CD4-positive, alpha-beta T cell treated with Interleukin-17A for 4 hours (primary cell): Measurements from ENCODE around the gene ATP6AP1.

Experiments used
- DNase-seq: peaks from one replicate; pipeline ENCODE4 v3.0.0-alpha.2; 2020; ENCODE audit warnings: mixed read lengths

ATP6AP1 gene

DNA sequence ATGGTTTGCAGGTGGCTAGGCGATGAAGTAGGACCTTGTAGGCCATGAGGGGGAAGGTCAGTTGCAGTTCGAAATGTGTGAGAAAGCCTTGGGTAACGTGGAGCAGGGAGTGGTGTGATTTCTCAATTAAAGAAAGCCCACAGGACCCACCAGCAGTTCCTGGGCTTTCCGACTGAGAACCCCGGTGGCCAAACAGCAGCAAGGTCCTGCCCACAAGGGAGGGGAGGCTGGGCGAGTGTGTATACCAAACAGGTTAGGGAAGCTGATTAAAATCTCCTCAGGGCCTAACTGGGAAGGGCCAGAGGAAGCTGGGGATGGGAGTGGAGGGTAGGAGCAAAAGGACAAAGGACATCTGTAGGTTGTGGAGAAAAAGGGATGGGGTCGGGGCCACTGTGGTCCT is 2.4 kb downstream of the ATP6AP1 start:
- DNase-seq: no peak

DNA sequence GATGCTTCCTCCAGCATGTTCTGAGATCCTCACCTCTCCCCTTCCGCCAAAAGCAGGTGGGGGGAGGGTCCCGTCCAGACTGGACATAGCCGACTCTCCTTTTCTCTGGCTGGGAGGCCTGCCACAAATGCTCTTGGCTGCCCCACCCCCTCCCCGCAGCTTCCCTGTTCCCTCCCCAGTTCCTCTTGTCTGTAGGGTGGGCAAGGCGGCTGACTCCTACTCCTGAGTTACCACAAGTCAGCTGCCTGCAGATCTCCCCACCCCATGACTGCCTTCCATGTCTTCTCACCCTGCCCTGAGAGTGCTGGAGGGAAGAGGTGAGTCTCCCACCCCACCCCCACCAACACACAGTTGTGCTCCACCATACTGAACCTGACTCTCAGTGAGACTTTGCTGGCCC is 2.9 kb downstream of the ATP6AP1 start:
- DNase-seq: no peak

DNA sequence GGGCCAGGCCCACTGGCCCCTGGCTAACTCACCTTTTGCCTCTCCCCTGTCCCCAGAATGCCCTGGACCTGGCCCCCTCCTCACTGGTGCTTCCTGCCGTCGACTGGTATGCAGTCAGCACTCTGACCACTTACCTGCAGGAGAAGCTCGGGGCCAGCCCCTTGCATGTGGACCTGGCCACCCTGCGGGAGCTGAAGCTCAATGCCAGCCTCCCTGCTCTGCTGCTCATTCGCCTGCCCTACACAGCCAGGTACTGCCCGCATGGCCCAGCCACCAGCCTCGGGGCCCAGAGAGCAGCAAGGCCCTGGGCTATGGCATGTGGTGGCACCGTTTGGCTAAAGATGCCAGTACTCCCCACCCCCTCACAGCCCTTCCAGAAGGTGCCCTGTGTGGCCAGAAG is 3.7 kb downstream of the ATP6AP1 start:
- no peak for DNase-seq

DNA sequence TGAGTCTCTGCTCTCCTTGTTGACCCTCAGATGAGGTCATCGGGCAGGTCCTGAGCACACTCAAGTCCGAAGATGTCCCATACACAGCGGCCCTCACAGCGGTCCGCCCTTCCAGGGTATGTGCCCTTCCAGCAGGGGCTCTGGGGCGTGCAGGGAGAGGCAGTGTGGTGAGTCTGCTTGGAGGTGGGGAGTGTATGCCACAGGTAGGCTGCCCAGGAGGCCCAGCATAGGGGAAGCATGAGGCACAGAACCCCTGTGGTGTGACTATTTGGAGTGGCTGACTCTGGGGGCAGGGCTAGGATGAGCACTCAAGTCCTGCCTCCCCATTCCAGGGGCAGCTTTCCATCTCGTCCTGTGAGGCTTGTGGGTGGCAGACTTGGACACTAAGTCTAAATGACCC is 5.1 kb downstream of the ATP6AP1 start:
- no peak for DNase-seq

DNA sequence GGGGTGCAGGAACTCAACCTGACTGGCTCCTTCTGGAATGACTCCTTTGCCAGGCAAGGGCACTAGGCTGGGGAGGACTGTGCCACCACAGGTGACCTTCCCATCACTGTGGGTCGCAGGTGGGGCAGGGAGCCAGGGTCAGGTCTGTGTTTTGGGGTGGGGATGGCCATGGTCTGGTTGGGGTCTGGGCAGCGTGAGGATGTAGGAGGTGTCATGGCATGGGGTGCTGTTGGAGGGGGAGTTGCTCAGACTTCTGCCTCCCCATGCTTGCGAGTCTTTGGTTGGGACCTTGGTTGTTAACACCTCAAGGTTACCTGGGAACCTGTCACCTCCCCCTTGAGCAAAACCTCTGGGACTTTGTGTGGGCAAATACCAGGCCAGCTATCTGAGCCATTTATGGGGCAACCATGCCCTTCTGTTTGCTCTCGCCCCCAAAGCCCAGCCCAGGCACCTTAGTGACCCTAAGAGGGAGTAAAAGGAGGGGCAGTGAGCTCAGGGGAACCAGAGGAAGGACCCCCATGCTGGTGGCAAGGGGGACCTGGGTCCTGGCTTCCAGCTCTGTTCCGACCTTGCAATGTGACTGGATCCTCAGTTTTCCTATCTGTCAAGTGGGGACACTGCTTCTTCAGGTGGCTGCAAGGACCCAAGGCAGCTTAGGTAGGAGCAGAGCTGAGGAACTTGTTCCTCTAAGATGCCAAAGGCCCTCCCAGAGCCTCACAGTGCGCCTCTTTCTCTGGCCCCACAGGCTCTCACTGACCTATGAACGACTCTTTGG is 6.1 kb downstream of the ATP6AP1 start:
- DNase-seq: no peak

DNA sequence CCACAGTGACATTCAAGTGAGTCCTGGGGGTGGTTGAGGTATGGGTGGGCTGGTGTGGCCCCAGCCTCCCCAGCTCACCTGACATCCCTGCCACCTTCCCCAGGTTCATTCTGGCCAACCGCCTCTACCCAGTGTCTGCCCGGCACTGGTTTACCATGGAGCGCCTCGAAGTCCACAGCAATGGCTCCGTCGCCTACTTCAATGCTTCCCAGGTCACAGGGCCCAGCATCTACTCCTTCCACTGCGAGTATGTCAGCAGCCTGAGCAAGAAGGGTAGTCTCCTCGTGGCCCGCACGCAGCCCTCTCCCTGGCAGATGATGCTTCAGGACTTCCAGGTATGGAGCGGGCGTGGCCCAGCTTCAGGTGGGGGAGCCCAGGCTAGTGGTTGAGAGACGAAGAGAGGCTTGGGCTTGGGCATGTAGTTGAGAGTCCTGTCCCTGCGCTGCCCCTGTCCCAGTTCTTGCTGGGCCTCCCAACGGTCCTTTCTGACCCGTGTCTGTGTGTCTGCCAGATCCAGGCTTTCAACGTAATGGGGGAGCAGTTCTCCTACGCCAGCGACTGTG is 6.8 kb downstream of the ATP6AP1 start:
- no peak for DNase-seq

DNA sequence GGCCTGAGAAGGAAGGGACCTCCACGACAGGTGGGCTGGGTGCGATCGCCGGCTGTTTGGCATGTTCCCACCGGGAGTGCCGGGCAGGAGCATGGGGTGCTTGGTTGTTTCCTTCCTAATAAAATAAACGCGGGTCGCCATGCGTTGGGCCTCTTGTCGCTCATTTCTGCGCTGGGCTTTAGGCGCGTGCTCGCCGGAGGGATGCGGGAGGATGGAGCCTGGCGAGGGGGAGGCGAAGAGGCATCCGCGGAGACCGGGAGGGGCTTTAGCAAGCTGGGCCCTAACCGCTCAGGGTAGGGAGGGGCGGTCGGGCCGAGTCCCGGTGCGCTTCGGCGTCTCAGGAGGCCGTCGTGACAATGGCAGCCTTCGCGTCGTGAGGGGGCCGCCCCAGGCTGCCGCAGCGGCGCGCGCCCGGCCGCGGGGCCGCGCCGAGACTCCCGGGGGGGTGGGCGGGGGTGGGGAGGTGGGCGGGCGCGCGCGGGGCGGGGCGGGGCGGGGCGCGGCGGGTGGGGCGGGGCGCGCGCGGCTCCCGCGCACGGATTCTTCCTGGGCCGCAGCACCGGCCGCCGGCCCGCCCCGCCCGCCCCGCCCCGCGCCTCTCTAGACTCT is 8.0 kb downstream of the ATP6AP1 start:
- DNase-seq: peak; percentile 60

DNA sequence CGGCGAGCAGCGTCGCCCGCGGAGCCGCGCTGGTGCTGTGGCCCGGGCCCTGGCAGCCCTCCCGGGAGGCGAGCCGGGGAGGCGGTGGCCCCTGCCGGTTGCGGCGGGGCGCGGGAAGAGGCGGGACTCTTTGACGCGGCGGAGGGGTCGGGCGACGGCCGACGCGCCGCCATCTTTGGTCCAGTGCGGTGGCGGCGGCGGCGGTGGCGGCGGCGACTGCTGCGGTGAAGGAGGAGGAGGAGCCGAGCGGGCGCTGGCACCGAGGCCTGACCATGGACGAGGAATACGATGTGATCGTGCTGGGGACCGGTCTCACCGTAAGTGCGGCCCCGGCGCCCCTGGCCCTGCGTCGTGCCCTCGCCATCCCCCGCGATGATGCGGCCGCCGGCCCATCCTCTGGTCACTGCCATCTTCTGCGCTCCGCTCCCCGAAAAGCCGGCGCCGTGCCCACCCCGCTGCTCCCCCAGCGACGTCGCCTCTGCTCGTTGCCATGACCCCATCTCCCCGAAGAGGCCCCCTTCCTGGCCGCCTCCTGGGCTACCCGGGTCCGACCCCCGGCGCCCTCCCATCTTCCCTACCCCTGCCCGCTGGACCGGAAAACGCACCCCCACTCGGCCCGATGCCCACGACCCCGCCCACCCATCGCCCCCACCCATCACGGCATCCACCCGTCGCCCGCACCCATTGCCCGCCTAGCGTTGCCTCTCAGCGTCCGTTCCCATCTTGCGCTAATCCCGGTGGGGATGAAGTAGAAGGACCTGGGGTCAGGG is 8.7 kb downstream of the ATP6AP1 start, which contains the start of gene GDI1:
Gene GDI1 (plus strand): TSS at position 172 of the 770 bp plus-strand sequence. CDS start 101 bp downstream, at position 273.
- DNase-seq: peak; percentile 68

DNA sequence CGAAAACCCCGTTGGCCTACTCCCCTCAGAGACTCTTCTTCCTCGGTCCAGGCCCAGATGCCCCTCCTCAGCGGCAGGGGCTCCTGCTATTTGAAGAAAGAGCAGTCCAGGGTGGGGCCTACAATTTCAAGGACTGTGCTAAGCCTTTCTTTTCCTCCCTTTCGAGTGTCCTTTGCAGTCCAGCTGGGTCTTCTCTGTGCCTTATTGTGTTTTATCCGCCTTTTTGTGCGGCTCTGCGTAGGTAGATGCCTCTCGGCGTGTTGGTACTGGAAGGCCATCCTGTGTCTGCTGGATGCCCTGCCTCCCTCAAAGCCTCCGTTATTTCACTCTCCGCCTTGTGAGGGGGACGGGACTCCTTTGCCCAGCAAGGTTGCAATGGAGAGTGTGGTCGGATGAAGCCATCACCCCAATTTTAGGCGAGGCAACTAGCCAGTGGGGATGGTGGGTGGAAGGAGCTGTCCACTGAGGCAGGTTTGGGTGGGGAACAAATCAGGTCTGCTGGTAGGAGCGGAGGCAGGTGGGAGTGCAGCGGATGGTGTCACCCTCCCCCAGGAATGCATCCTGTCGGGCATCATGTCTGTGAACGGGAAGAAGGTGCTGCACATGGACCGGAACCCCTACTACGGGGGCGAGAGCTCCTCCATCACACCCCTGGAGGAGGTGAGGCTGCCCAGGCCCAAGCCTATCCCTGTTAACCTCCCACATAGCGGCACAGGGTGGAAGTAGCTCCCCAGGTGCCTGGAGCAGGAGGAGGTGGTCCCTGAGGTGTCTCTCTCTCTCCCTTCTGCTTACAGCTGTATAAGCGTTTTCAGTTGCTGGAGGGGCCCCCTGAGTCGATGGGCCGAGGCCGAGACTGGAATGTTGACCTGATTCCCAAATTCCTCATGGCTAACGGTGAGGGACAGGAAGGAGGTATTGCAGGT is 9.8 kb downstream of the ATP6AP1 start:
- no peak for DNase-seq

DNA sequence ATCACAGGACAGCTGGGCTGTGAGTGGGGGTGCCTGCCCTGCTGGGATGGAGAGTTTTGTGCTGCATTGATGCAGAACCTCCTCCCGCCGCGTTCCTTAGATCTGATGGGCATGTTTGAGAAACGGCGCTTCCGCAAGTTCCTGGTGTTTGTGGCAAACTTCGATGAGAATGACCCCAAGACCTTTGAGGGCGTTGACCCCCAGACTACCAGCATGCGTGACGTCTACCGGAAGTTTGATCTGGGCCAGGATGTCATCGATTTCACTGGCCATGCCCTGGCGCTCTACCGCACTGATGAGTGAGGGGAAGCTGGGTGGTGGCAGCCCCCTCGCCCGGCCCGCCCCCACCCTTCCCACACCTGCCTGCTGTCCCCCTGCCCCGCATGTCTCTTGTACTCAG is 11.4 kb downstream of the ATP6AP1 start:
- DNase-seq: no peak

DNA sequence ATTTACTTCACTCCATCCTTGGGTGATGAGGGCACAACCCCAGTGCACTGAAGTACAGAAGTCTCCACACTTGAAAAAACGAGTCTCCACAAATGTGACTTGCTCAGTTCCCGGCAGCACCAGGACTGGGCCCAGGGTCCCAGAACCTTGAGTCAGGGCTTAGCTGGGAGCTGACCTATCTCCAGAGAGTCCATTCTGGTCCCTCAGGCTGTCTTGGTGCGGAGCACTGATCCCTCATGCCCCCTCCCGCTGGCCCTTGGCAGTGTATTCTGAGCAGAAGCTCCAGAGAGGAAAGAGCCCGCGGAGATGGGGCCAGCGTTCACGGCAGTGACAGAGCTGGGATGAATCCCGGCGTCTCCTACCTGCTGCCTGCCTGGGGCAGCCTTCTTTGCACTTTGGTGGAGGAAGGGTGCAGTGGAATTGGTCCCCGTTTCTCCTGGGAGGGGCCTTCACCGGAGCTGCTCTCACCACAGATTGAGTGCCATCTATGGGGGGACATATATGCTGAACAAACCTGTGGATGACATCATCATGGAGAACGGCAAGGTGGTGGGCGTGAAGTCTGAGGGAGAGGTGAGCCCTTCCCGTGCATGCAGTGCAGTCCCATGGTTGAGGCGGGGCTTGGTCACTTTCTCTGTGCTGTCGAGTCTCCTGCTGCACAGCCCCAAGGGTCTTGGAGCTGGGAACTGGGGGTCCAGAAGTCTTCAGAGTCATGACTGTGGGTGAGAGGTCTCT is 12.3 kb downstream of the ATP6AP1 start:
- no peak for DNase-seq

DNA sequence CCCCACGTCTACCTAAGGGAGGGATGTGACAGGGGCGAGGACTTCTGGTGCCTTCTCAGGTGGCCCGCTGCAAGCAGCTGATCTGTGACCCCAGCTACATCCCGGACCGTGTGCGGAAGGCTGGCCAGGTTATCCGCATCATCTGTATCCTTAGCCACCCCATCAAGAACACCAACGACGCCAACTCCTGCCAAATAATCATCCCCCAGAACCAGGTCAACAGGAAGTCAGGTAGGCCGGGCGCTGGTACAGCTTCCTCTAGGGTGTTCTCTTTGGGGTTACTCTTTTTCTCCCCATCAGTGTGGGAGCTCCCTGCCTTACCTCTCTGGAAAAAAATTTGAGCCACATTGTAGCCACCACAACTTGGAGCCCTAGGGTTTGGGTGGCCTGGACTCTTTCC is 13.1 kb downstream of the ATP6AP1 start:
- peak; percentile 29 for DNase-seq

DNA sequence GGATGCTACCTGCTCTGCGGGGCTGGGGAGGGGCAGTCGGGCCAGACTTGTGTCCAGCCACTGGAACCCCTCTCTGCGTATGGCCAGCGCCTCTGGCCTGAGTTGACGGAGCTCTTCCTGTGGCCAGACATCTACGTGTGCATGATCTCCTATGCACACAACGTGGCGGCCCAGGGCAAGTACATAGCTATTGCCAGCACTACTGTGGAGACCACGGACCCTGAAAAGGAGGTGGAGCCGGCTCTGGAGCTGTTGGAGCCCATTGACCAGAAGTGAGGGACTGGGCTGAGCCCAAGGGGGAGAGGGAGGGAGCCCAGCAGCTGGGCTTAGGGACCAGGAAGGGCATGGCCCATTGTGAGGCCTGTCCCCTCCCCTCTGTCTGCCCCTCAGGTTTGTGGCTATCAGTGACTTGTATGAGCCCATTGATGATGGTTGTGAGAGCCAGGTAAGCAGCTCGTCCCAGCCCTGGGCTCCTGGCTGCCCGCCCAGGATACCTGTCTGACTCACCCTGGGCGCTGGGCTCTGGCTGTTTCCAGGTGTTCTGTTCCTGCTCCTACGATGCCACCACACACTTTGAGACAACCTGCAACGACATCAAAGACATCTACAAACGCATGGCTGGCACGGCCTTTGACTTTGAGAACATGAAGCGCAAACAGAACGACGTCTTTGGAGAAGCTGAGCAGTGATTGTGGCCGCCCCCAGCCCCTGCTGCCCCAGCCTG is 13.7 kb downstream of the ATP6AP1 start:
- DNase-seq: no peak

DNA sequence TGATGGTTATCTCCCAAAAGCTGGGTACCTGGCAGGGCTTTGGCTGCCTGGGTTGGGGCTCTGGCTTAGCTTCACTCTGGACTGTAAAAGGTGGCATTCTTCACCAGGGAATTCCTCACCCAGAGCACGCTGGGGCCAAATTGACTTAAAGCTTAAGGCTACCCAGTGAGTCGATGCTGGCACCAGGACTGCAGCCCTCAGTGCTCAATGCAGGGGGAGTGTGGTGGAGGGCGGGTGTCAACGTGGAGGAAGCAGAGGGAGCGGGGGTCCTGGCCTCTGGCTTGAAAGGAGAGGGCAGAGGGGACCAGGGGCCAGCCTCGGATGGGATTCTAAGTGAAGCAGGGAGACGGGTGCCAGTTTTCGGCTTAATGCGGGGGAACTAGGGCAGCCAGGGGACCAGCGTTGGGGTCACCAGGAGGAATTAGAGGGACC is 15.0 kb downstream of the ATP6AP1 start:
- no peak for DNase-seq

DNA sequence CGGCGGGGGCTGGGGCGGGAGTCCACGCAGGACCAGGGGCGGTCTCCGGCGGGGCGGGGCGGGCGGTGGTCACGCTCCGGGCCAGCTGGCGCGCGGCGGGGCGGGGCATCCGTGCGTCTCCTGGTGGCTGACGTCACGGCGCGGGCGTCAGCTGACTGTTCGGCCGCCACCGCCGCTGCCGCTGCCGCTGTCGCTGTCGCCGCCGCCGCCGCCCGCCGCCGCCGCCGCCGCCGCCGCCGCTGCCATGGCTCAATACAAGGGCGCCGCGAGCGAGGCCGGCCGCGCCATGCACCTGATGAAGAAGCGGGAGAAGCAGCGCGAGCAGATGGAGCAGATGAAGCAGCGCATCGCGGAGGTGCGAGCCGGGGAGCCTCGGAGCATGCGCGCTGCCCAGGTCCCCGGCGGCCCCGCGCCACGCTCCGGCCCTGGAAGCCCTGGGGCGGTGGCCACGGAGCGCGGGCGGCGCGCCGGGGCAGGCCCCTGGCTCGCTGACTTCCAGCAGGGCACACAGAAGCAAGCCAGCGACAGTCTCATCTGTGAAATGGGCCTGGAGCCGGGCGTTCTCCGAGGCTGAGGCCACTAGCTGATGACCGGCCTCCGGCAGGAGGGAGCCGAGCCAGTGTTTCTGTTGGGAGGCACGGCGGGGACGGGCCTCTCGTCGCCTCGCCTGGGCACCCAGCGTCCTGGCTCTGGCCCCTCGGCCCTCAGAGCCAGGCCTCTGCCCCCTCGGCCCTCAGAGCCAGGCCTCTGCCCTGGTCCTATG is 15.7 kb downstream of the ATP6AP1 start, which contains the start of gene FAM50A:
Gene FAM50A (plus strand): TSS at position 150 of the 763 bp plus-strand sequence. CDS start 95 bp downstream, at position 245.
- DNase-seq: peak; percentile 78

DNA sequence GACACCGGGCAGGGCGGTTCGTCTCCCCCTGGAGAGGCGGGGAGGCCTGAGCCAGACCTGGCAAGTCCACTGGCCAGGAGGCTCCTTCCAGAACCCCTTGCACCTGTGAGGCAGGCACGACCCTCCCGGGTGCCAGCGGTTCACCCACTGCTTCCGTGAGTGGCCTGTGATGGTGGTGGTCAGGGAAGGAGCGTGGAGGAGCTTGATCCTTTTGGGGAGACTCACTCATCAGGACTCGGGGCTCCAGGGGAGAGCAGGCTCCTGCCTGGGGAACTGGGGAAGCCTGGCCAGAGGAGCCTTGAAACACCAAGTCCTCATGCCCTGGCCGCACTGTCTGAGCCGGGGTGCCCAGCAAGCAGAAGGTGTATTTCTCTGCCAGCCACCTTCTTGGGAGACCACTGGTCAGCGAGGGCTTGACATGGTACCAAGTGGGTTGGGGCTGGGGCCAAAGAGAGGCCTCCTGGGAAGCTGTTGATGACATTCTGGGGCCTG is 16.3 kb downstream of the ATP6AP1 start:
- DNase-seq: no peak

DNA sequence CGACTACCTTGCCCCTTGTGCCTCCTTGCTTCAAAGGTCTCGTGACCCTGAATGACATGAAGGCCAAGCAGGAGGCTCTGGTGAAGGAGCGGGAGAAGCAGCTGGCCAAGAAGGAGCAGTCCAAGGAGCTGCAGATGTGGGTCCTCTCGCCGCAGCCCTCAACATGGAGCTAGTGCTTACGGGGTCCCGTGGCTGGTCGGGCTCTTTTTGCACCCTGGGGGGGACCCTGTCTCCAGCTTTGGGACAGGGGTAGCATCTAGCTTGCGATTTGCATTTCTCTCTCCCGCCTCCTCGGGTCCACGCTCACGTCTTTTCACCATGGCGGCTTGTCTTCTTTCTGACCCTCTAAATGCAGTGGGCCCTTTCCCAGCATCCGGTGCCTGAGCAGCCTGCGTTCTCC is 17.3 kb downstream of the ATP6AP1 start:
- DNase-seq: no peak

DNA sequence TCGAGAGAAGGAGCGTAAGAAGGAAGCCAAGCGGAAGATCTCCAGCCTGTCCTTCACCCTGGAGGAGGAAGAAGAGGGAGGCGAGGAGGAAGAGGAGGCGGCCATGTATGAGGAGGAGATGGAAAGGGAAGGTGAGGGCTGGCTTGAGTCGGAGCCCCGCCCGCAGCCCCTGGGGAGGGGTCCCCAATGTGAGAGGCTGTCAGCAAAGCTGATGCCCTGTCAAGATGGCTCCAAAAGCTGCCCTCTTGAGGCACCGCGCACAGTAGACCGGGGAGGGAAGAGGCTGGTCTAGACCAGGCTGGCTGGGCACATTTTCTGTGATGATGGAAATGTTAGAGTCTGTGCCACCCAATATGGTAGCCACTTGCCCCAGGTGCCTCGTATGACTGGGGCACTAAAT is 18.0 kb downstream of the ATP6AP1 start:
- DNase-seq: no peak

DNA sequence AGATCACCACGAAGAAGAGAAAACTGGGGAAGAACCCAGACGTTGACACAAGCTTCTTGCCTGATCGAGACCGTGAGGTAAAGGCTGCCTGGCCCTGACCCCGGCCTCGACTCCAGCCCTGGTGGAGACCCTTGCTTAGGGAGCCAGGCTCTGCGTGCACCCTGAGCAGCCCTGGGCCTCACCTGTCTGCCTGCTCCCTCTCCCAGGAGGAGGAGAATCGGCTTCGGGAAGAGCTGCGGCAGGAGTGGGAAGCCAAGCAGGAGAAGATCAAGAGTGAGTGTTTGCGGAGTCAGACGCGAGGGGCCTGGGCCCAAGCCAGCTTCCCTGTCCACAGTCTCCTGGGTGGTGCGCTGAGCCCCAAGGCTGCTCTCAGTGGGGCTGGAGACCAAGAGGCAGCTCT is 20.0 kb downstream of the ATP6AP1 start:
- no peak for DNase-seq

DNA sequence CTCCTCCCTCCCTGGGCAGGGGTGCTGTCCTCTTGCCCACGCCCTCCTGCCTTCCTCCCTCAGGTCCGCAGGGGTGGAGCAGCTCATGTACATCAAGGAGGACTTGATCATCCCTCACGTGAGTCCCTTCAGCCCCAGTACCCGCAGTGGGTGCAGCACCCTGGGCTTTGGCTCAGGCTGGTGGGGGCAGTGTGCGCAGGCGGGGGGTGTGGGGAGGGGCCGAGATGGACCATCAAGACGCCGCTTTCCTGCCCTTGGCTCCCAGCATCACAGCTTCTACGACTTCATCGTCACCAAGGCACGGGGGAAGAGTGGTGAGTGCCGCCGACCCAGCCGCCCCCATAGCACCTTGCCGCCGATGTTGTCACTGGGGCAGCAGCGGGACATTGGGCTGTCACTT is 21.1 kb downstream of the ATP6AP1 start:
- DNase-seq: no peak
